Measurements from ENCODE around the gene DCAF6.

- TF ChIP-seq SP1 (IDR thresholded peaks at IDR 0.05) (no peak), NFRKB (IDR thresholded peaks at IDR 0.05) (no peak), ARNT (IDR thresholded peaks at IDR 0.05) (no peak), LEF1 (IDR thresholded peaks at IDR 0.05; ENCODE audit: borderline replicate concordance) (no peak), TARDBP (IDR thresholded peaks at IDR 0.05) (no peak), ZNF384 (IDR thresholded peaks at IDR 0.05) (no peak), BHLHE40 (IDR thresholded peaks at IDR 0.05; ENCODE audit: borderline replicate concordance) (no peak), ELF4 (IDR thresholded peaks at IDR 0.05) (no peak)
These were observed 153.9 kb downstream of the DCAF6 start for GRCh38 chr1:168090395-168090794.

All from HEK293T (cell line).